Adrenal gland (tissue), 5 donors: ENCODE measurements around the gene MAGI2.

Experiments used
- CTCF ChIP-seq, 6 experiments: fragments of 450-650 bp in 4 of 6; fragments of 200-600 bp in 2 of 6; sonication (generic) in 1 of 6; IDR thresholded peaks; 1 replicate in 5 of 6; 2 replicates in 1 of 6; pipeline versions ENCODE4 v1.5.1 to v1.8.0; 2016 to 2021; ENCODE audit warnings: antibody characterized with exemption in 6 of 6, mild to moderate bottlenecking in 2 of 6, moderate library complexity in 1 of 6
- POLR2A ChIP-seq, 2 donors: fragments of 450-650 bp; IDR thresholded peaks; one replicate each; pipeline ENCODE4 v1.6.1; 2017; ENCODE audit warnings: antibody characterized with exemption in 2 of 2, mild to moderate bottlenecking in 2 of 2, moderate library complexity in 1 of 2
- donor health status: DM: no; HTN: no; CAD: no.

- TF ChIP-seq CTCF (IDR thresholded peaks at IDR 0.05): no peak
- no peak for TF ChIP-seq POLR2A (IDR thresholded peaks at IDR 0.05)
These were observed 962.9 kb downstream of the MAGI2 start for GRCh38 chr7:78490524-78490923.
